Fibroblast of lung (primary cell): Measurements from ENCODE around the gene TEX38. TPM values are rescaled to one million over a fixed set of nuclear protein-coding genes. Genes with fewer than 3 reads are reported as not detected.

Experiments used
- DNase-seq, 2 donors: peaks; one replicate each; pipeline versions ENCODE4 v3.0.0 to v3.0.0-alpha.2; 2010; ENCODE audit warnings: low read depth in 2 of 2
- H2AFZ ChIP-seq: 2 replicates; pipeline ENCODE4 v1.5.1; 2012; ENCODE audit warnings: low read length, control low read depth, inconsistent platforms
- H3K27ac ChIP-seq: 2 replicates; pipeline ENCODE4 v1.5.1; 2011; ENCODE audit warnings: low read length, control low read depth; ENCODE audit not compliant: insufficient read depth
- H3K27me3 ChIP-seq: 2 replicates; pipeline ENCODE4 v1.5.1; 2011; ENCODE audit warnings: mild to moderate bottlenecking, low read length; ENCODE audit not compliant: control insufficient read depth, insufficient read depth
- H3K36me3 ChIP-seq: 2 replicates; pipeline ENCODE4 v1.5.1; 2011; ENCODE audit warnings: low read length; ENCODE audit not compliant: control insufficient read depth, insufficient read depth
- H3K4me1 ChIP-seq: 2 replicates; pipeline ENCODE4 v1.5.1; 2011; ENCODE audit warnings: low read length; ENCODE audit not compliant: control insufficient read depth, insufficient read depth; ENCODE audit errors: extremely low read depth
- H3K4me2 ChIP-seq: 2 replicates; pipeline ENCODE4 v1.5.1; 2011; ENCODE audit warnings: low read length, control low read depth; ENCODE audit not compliant: insufficient read depth; ENCODE audit errors: extremely low read depth
- H3K4me3 ChIP-seq, 4 experiments: fragments of 200-600 bp in 1 of 4; sonication (generic) in 1 of 4; replicated peaks in 1 of 4; 2 replicates each; pipeline ENCODE4 v1.5.1; 2011 to 2016; ENCODE audit warnings: low read length in 4 of 4, low read depth in 3 of 4, mild to moderate bottlenecking in 3 of 4, control low read depth in 2 of 4, inconsistent platforms in 1 of 4, mixed read lengths in 1 of 4; ENCODE audit not compliant: insufficient read depth in 1 of 4; ENCODE audit errors: control extremely low read depth in 1 of 4
- H3K79me2 ChIP-seq: 2 replicates; pipeline ENCODE4 v1.5.1; 2012; ENCODE audit warnings: mild to moderate bottlenecking, low read length, inconsistent platforms; ENCODE audit not compliant: control insufficient read depth, insufficient read depth
- H3K9ac ChIP-seq: 2 replicates; pipeline ENCODE4 v1.5.1; 2011; ENCODE audit warnings: mild to moderate bottlenecking, low read length, control low read depth; ENCODE audit not compliant: insufficient read depth
- H3K9me3 ChIP-seq: 2 replicates; pipeline ENCODE4 v1.5.1; 2012; ENCODE audit warnings: low read depth, low read length; ENCODE audit not compliant: control insufficient read depth, insufficient read depth
- H4K20me1 ChIP-seq: 2 replicates; pipeline ENCODE4 v1.5.1; 2011; ENCODE audit warnings: low read length; ENCODE audit not compliant: control insufficient read depth, insufficient read depth; ENCODE audit errors: extremely low read depth
- EZH2 ChIP-seq: IDR thresholded peaks from 2 replicates; pipeline ENCODE4 v1.5.1; 2012; ENCODE audit warnings: low read length, control low read depth, mild to moderate bottlenecking; ENCODE audit errors: missing control alignments
- polyA plus RNA-seq, 2 donors: library from polyadenylated mRNA; depleted of rRNA in 1 of 2; stranded (reverse) in 1 of 2; unstranded in 1 of 2; fragments of >200 nt; gene quantifications; 2 replicates each; pipeline ENCODE4 v1.2.1, GENCODE V29; 2011 to 2012; ENCODE audit warnings: missing spikeins in 1 of 2
- total RNA-seq: library from RNA; depleted of rRNA; stranded (reverse); fragments of >200 nt; gene quantifications from 2 replicates; pipeline ENCODE4 v1.2.1, GENCODE V29; 2014
- TF ChIP-seq, protein P1 (sequence below), 2 donors: IDR thresholded peaks in 1 of 2; conservative IDR thresholded peaks in 1 of 2; 1 replicate in 1 of 2; 2 replicates in 1 of 2; pipeline ENCODE4 v1.5.1; 2011 to 2012; ENCODE audit warnings: low read length in 2 of 2, control low read depth in 1 of 2, inconsistent platforms in 1 of 2, low read depth in 1 of 2, mild to moderate bottlenecking in 1 of 2

Gene TEX38
- total and polyA plus RNA-seq, 2 donors (not counting 1 experiment from before 2014, with no cell fraction given): not detected

DNA sequence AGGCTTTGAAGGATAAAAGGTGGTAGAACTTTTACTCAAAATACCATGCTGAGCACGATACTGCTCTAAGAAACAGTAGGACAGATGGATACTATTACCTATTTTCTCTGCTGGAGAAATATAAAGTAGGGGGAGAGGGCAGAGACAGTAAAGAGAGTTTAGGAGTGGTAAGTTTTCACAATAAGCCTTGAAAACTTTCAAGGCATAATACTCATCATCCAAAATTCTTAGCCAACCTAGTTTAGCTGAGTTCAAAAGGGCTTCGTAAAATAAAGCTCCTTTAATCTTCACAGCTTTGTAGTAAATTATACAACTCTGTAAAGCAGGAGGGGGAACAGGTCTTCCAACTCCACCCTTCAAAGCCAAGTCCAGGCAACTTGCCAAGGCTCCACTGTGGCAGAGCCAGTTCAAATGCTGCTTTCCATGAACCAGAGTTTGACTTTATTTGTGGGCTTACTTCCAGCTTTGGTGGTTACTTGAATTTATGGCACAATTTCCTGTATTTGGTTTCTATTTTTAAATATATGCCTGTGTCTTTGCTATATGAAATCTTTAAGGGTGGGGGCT is 15.5 kb downstream of the TEX38 start:
- no peak overlapping the region for H3K4me3 ChIP-seq
- peak overlapping the region; percentile 37 for H3K4me2 ChIP-seq
- H3K9ac ChIP-seq: no peak overlapping the region
- H3K9me3 ChIP-seq: no peaks in the 10 kb centered on the region
- no peak overlapping the region for H2AFZ ChIP-seq
- TF ChIP-seq, protein P1, sequence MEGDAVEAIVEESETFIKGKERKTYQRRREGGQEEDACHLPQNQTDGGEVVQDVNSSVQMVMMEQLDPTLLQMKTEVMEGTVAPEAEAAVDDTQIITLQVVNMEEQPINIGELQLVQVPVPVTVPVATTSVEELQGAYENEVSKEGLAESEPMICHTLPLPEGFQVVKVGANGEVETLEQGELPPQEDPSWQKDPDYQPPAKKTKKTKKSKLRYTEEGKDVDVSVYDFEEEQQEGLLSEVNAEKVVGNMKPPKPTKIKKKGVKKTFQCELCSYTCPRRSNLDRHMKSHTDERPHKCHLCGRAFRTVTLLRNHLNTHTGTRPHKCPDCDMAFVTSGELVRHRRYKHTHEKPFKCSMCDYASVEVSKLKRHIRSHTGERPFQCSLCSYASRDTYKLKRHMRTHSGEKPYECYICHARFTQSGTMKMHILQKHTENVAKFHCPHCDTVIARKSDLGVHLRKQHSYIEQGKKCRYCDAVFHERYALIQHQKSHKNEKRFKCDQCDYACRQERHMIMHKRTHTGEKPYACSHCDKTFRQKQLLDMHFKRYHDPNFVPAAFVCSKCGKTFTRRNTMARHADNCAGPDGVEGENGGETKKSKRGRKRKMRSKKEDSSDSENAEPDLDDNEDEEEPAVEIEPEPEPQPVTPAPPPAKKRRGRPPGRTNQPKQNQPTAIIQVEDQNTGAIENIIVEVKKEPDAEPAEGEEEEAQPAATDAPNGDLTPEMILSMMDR (conservative IDR thresholded peaks at IDR 0.05 in 1 of 2, IDR thresholded peaks at IDR 0.05 in 1 of 2; ENCODE audit: low read depth in 1 of 2, low read length in 2 of 2): no peak
- no peak for TF ChIP-seq EZH2
- H3K79me2 ChIP-seq: no peaks in the 10 kb centered on the region
- peaks cover 8% of the 10 kb centered on the region for H3K36me3 ChIP-seq
- DNase-seq: peak; percentile 71 to 82
- no peaks in the 10 kb centered on the region for H4K20me1 ChIP-seq
- no peaks in the 10 kb centered on the region for H3K27me3 ChIP-seq
- no peak overlapping the region for H3K27ac ChIP-seq
- peaks cover under 1% of the 10 kb centered on the region for H3K4me1 ChIP-seq

DNA sequence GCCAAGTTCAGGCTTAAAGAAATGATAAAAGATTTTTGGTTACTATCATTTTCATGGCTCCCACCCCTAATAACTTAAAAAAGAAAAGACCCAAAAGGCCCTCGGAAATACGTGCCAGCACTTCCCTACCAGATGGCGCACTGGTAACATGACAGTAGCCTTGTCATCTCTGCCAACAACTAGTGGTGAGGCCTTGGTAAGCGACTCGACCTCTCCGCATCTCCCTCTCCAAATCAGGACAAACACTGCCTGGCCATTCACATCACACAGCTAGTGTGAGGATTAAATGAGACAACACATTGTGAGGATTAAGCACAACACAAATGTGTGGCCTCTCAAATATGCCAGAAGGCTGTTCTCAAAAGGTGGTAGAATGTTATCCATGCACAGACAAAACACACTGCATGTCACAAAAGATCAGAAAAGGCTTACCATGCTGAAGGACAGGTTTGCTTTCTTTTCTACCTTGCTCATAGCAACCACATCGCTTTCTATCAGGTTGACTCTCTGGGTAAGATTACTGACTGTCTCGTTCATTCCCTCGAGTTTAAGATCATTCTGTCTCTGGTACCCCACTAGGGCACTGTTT is 16.4 kb downstream of the TEX38 start:
- Histone ChIP-seq H2AFZ (no peak overlapping the region), H3K27me3 (no peaks in the 10 kb centered on the region), H3K4me1 (peaks cover 2% of the 10 kb centered on the region), H4K20me1 (no peaks in the 10 kb centered on the region), H3K9ac (no peak overlapping the region), H3K9me3 (no peaks in the 10 kb centered on the region), H3K4me3 (no peak overlapping the region), H3K36me3 (peaks cover 5% of the 10 kb centered on the region), H3K27ac (no peak overlapping the region), H3K4me2 (no peak overlapping the region), H3K79me2 (no peaks in the 10 kb centered on the region)
- no peak for DNase-seq
- TF ChIP-seq, protein P1 (conservative IDR thresholded peaks at IDR 0.05 in 1 of 2, IDR thresholded peaks at IDR 0.05 in 1 of 2; ENCODE audit: low read depth in 1 of 2, low read length in 2 of 2): no peak
- TF ChIP-seq EZH2: no peak

- no peak overlapping the region for H2AFZ ChIP-seq
- DNase-seq: peak in 1 of 2 donors; percentile 30
- no peak overlapping the region for H3K27ac ChIP-seq
- no peak overlapping the region for H3K4me2 ChIP-seq
- no peaks in the 10 kb centered on the region for H3K27me3 ChIP-seq
- no peaks in the 10 kb centered on the region for H3K9me3 ChIP-seq
- H3K9ac ChIP-seq: no peak overlapping the region
- TF ChIP-seq EZH2: no peak
- TF ChIP-seq, protein P1 (conservative IDR thresholded peaks at IDR 0.05 in 1 of 2, IDR thresholded peaks at IDR 0.05 in 1 of 2; ENCODE audit: low read depth in 1 of 2, low read length in 2 of 2): no peak
- no peaks in the 10 kb centered on the region for H4K20me1 ChIP-seq
- H3K4me3 ChIP-seq: no peak overlapping the region
- peaks cover 3% of the 10 kb centered on the region for H3K36me3 ChIP-seq
- H3K4me1 ChIP-seq: peaks cover 2% of the 10 kb centered on the region
- H3K79me2 ChIP-seq: no peaks in the 10 kb centered on the region
Measured at GRCh38 chr1:46689356-46689755, 17.7 kb downstream of the TEX38 start.
